GM21360 (cell line): Measurements from ENCODE around the gene POU3F1.

ENCODE experiments used
- ATAC-seq: cut with Tn5 transposase; IDR thresholded peaks from one replicate; pipeline ENCODE4 v1.9.1; 2021; ENCODE audit warnings: mild to moderate bottlenecking, moderate library complexity; ENCODE audit not compliant: unreplicated experiment

The POU3F1 gene

DNA sequence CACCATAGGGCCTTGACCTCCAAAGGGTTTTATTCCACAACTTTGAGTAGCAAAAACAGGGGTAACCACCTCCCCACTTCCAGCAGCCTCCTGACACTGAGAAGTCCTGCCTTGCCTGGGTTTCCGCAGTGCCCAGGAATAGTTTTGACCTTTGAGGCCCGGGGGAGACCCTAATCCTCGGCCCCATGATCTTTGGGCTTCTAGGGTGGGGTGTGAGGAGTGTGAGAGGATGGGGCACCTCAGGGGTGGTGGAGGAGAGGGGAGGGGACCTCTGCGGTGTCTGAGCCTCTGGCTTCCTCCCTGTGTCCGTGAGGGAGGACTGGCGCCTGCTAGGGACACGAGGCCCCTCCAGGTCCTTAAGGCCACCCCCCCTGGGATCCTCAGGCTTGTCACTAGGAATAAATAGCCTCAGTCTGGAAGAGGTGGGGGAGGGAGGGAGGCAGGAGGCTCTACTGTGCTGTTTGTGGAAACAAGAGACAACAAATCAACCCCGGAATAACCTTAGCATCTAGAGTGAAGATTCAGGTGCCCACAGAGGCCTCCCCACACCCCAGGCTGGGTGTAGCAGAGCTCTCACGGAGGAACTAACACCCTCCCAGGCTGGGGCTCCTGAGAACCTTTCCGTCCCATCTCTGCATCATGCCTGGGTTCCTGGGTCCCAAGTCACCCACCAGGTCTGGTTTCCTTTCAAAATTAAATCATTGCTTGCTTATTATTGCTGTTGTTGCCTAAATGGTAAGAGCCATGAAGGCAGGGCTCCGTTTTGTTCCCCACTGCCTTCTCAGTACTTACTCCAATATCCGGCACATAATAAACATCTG is 40.4 kb downstream of the POU3F1 start:
- no peak for ATAC-seq

DNA sequence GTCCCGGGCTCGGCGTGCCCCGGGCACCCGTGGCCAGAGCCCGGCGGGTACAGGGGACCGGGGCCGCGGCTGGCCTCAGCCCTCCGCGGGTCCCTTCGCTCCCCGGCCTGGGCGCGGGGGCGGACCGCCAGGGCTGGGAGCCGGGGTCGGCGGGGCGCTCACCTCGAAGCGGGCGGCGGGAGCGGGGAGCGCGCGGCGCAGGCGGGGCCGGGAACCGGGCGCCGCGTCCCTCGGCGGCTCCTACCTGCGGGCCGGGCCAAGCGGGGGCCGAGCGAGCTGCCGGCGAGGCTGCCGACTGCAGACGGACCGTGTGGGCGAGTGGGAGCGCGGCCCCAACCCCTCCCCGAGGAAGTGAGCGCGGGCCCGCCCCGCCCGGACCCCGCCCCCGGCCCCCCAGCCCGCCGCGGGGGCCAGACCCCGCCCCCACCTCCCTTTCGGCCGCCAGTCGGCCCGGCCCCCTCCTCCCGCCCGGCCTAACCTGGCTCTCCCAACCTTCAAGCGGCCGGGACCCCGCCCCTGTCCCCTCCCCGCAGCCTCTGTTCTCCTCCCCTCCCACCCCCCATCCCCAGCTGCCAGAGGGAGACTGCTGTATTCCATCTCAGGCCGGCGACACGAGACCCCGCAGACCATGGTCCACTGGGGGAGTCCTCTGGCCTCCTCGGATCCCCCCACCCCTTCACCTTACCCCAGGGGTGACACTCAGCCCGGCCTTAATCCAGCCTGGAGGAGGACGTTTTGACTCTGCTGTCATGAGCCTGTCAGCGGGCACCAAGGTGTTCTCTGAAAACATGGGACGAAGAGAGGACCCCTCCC is 41.2 kb downstream of the POU3F1 start, which contains the start of gene FHL3:
Gene FHL3 (minus strand): TSS at position 320 of the 813 bp plus-strand sequence. CDS start 6,102 bp downstream, outside the sequence.
- ATAC-seq = no peak

- no peak for ATAC-seq
Measured at GRCh38 chr1:38004284-38005108, 42.1 kb downstream of the POU3F1 start.

DNA sequence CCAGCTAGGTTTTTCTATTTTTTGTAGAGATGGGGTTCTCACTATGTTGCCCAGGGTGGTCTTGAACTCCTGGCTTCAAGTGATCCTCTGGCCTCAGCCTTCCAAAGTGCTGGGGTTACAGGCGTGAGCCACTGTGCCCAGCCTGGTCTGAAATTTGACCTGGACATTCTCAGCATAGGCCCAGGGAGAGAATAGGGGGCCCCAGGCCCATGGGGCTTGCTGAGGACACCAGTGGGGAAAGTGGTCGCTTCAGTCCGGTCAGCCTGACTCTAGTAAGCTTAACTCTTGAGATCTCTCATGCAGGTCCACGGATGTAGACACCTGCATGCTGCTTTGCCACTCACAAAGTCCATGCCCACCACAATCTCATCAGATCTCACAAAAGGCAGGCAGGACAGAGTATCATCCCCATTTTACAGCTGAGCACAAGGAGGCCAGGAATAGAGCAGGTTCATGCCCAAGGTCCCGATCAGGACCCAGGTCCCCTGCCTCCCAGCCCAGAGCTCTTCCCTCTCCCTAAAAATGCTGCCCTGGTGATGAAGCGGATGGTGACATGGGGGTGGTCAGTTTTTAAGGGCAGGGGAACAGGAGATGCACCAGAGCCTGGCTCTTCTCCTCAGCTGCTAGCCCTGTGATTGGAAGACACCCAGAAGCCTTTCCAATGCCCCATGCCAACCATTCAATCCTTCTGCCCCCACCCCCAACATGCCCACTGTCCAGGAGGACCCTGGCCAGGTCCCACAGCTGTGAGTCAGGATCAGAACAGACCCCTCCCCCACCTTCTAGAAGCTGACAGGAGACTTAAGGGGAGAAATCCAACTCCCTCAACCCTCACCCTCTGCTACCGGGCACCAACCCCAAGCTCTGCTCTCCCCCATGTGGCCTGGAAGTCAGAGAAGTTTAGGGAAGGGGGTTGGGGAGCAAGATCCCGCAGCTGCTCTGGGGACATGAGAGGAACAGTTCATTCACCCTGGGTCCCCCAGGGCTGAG is 43.0 kb downstream of the POU3F1 start:
- no peak for ATAC-seq

- no peak for ATAC-seq
Measured at GRCh38 chr1:38000529-38001455, 45.8 kb downstream of the POU3F1 start.

- no peak for ATAC-seq
Measured at GRCh38 chr1:38000233-38000528, 46.4 kb downstream of the POU3F1 start.

DNA sequence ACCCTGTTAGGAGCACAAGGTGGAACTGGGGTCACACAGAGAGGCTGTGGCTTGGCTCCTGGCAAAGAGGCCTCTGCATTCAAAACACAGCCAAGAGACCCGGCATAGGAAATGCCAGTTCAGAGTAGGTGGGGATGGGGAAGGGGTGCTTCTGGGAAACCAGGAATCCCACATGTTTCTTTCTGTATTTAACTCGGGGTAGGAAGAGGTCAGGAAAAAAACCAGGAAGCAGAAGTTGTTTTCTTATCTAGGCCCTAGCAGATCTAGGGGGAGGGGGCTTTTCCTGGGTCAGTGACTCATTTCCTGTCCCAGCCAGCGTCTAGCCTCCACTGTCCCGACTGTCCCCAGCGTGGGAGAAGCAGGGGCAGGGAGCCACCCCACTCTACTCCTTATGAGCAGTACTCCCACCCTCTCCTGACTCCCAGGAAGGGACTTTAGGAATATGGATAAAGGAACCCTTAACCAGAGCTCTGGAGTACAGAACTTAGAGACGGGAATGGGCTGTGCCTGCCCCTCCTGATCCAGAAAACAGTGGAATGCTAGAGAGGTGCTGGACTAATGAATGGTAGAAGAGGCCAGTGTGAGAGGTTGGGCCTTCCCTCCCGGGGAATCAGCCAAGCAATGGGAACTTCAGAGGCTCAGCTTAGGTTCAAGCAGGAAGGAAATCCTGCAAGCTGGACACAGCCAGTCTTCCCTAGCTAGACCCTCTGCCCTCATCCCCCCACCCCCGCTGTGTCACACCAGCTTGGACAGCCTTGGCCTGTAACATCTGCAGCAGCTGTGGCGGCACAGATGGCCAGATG is 47.0 kb downstream of the POU3F1 start:
- no peak for ATAC-seq

- ATAC-seq = no peak
Measured at GRCh38 chr1:37998913-37999429, 47.6 kb downstream of the POU3F1 start.

DNA sequence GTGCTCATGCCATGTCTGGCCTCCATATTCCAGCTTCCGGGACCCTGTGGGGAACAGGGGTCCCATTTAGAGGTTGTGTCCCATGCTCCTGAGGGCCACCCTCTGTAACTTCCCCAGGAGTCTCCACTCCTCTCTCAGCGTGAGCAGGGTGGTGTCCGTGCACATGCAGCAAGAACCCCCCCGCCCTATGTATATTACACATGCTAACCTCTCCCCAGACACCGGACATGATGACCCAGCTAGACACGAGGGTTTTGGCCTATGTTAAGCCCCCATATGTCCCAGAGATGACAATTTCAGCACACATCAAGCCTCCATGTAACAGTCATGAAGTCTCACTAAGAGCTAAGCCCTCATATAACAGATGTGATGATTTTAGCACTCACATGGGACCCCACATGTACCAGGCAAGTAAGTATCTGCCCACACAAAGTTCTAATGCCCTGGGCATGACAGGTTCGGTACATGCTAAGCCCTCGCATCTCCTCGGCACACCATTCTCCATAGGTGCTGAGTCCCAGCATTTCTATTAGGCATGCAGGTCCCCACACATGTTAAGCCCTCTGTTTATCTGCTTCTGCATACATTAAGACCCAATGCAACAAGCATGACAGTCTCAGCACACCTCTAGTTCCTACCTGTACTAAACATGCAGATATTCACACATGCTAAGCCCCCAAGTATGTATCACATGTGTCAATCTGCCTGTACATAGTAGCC is 48.3 kb downstream of the POU3F1 start:
- no peak for ATAC-seq

- ATAC-seq = no peak
Measured at GRCh38 chr1:37997256-37998088, 49.1 kb downstream of the POU3F1 start.

- ATAC-seq = no peak
Measured at GRCh38 chr1:37995751-37996345, 50.7 kb downstream of the POU3F1 start.

DNA sequence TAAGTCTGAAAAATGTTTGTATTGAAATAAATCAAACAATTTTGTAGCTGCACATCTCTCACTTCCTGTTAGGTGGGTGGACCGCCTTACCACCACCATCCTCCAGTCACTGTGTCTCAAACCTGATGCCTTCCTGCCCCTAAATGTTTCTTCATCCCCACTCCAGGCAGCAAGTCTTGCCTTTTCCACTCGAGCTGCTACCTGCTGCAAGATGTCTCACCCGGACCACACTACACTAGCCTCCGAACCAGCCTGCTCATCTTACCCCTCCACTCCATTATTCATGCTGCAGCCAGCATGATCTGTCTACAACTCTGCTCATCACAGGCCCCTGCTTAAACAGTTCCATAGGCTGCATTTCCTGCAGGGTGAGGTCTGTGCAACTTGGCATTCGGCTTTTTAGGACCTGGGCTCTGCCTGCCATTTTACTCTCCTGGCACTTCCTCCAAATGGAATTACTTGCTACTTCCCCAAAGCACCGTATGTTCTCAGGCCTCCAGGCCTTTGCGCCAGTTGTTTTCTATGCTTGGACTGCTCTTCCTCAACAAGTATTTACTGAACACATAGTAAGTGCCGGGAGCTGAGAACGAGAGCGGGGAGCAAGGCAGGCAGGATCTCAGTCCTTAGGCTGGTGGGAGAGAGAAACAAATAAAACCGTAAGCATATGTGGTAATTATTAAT is 51.6 kb downstream of the POU3F1 start:
- ATAC-seq = no peak
